Panc1 (cell line): ENCODE measurements around the gene PSMB5. TPM values are rescaled to one million over a fixed set of nuclear protein-coding genes. Genes with fewer than 3 reads are reported as not detected.

Source experiments
- ATAC-seq: fragments of 200-7000 bp; cut with Tn5 transposase; 2 replicates; pipeline ENCODE4 v1.9.1; 2020; ENCODE audit warnings: mild to moderate bottlenecking, moderate library complexity
- BruUV-seq: library from RNA; stranded (reverse); fragments of 400-500 nt; replicated peaks from 2 replicates; lab custom pipeline; 2021; lab: Mats Ljungman, UMichigan
- CTCF ChIA-PET: fragments of 300-600 bp; sonication (Branson Sonifier 250); formaldehyde crosslinking; loops from one replicate; lab custom pipeline; 2022; ENCODE audit warnings: antibody characterized with exemption; lab: Charles Lee
- POLR2A ChIA-PET: fragments of 300-600 bp; sonication (Branson Sonifier 250); formaldehyde crosslinking; loops from one replicate; lab custom pipeline; 2022; ENCODE audit warnings: antibody characterized with exemption; lab: Charles Lee
- DNase-seq: peaks from one replicate; pipeline ENCODE4 v3.0.0-alpha.2; 2010; ENCODE audit warnings: low read depth, low spot score
- H3K27ac ChIP-seq: 2 replicates; pipeline ENCODE4 v1.5.1; 2011; ENCODE audit warnings: mild to moderate bottlenecking, low read length, inconsistent platforms
- H3K27me3 ChIP-seq: fragments of 200-500 bp; sonication (Bioruptor generic); 2 replicates; pipeline ENCODE4 v1.6.0; 2014; ENCODE audit warnings: low read length, inconsistent platforms; ENCODE audit not compliant: control insufficient read depth, insufficient read depth
- H3K36me3 ChIP-seq: fragments of 200-500 bp; sonication (Bioruptor generic); 2 replicates; pipeline ENCODE4 v1.5.1; 2014; ENCODE audit warnings: inconsistent platforms, mild to moderate bottlenecking, low read length, moderate library complexity; ENCODE audit not compliant: control insufficient read depth, insufficient read depth
- H3K4me1 ChIP-seq: 2 replicates; pipeline ENCODE4 v1.5.1; 2011; ENCODE audit warnings: inconsistent platforms, mild to moderate bottlenecking, low read length, moderate library complexity; ENCODE audit not compliant: control insufficient read depth, insufficient read depth
- H3K4me3 ChIP-seq, 2 experiments: 2 replicates each; pipeline ENCODE4 v1.5.1; 2011 to 2012; ENCODE audit warnings: low read depth in 2 of 2, low read length in 2 of 2, mild to moderate bottlenecking in 2 of 2, inconsistent platforms in 1 of 2, moderate library complexity in 1 of 2
- H3K9me3 ChIP-seq: fragments of 200-500 bp; sonication (Bioruptor generic); 2 replicates; pipeline ENCODE4 v1.5.1; 2014; ENCODE audit warnings: low read depth, mild to moderate bottlenecking, inconsistent platforms, low read length, moderate library complexity; ENCODE audit not compliant: control insufficient read depth, insufficient read depth
- POLR2AphosphoS5 ChIP-seq: IDR thresholded peaks from 2 replicates; pipeline ENCODE4 v1.6.1; 2012; ENCODE audit warnings: mild to moderate bottlenecking, low read depth, low read length, moderate library complexity
- SIN3A ChIP-seq: IDR thresholded peaks from 2 replicates; pipeline ENCODE4 v1.6.1; 2012; ENCODE audit warnings: low read depth, mild to moderate bottlenecking, low read length, moderate library complexity, borderline replicate concordance; ENCODE audit not compliant: insufficient read depth
- TCF7L2 ChIP-seq: IDR thresholded peaks from 2 replicates; pipeline ENCODE4 v1.6.1; 2011; ENCODE audit warnings: mild to moderate bottlenecking, low read depth, low read length, inconsistent platforms
- in situ Hi-C: cut with HindIII; loops from 2 replicates; pipeline ENCODE4 v1.10.0; 2016; ENCODE audit warnings: low sequenced_read_pairs, low pct_unique_long_range_greater_than_20kb
- intact Hi-C: fragments of 100-400 bp; cut with micrococcal nuclease; formaldehyde crosslinking; loops from one replicate; pipeline ENCODE4 v1.10.0; 2022; ENCODE audit not compliant: unreplicated experiment
- total RNA-seq: library from RNA; stranded (reverse); gene quantifications from one replicate; pipeline ENCODE4 v1.2.1, GENCODE V29; 2021; ENCODE audit not compliant: unreplicated experiment
- TF ChIP-seq, protein P1 (sequence below), 2 experiments: IDR thresholded peaks; 2 replicates each; pipeline ENCODE4 v1.6.1; 2011 to 2012; ENCODE audit warnings: low read depth in 2 of 2, control low read depth in 1 of 2, low read length in 1 of 2, mild to moderate bottlenecking in 1 of 2, moderate library complexity in 1 of 2; ENCODE audit not compliant: insufficient read depth in 1 of 2
- TF ChIP-seq, protein P2 (sequence below): fragments of 450-650 bp; IDR thresholded peaks from 2 replicates; pipeline ENCODE4 v1.5.1; 2017; ENCODE audit warnings: mild to moderate bottlenecking

Gene PSMB5
- total RNA-seq, 1 experiment from 2014 or later = 149 TPM

DNA sequence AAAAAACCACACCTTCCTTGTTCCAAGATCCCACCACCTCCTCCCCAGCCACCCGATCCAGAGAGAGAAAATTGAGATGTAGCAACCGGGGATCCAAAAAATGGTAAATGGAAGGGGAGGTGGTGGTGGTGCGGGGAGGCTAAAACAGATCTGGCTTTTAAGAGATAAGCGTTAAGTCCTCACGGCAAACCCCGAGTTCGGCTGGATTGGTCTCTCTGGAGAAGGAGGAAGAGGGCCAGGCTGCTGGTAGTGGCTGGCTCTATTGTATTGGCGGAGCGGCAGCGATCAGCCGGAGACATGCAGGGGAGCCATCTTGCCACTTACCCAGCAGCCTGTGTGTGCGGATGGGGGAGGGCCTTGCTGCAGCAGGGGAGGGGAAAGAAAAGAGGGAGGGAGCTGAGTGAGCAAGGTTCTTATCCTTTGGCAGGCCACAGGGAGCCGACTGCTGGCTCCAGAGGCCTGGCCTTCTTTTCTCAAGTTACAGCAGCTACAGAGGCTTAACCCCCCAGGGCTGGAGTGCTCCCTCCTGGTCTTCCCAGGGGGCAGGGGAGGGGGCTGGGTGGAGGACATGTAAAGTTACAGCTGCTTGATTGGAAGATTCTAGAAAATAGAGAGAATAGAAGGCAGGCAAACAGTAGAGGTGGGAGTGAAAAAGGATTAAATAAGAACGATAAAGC is 36.7 kb upstream of the PSMB5 start:
- no TSS peak for BruUV-seq
- DNase-seq (no peak), ATAC-seq (peak; percentile 94)
- H3K27me3 ChIP-seq = no peaks in the 10 kb centered on the region
- H3K4me3 ChIP-seq = peak overlapping the region; percentile 92 to 95
- peaks cover 16% of the 10 kb centered on the region for H3K4me1 ChIP-seq
- H3K27ac ChIP-seq = peak overlapping the region; percentile 96
- CTCF ChIA-PET = interaction anchor here (0.6 to 0.7 kb wide), 2 partner anchors 23 to 217 kb away, joined by 4 to 9 read pairs; no protein-coding TSS in a partner anchor
- H3K36me3 ChIP-seq = peaks cover 22% of the 10 kb centered on the region
- no peak for TF ChIP-seq SIN3A
- TF ChIP-seq POLR2AphosphoS5 = peak; percentile 93
- intact Hi-C loops = no loop called here
- in situ Hi-C loops = no loop called here
- POLR2A ChIA-PET = no interaction called here
- H3K9me3 ChIP-seq = no peaks in the 10 kb centered on the region

DNA sequence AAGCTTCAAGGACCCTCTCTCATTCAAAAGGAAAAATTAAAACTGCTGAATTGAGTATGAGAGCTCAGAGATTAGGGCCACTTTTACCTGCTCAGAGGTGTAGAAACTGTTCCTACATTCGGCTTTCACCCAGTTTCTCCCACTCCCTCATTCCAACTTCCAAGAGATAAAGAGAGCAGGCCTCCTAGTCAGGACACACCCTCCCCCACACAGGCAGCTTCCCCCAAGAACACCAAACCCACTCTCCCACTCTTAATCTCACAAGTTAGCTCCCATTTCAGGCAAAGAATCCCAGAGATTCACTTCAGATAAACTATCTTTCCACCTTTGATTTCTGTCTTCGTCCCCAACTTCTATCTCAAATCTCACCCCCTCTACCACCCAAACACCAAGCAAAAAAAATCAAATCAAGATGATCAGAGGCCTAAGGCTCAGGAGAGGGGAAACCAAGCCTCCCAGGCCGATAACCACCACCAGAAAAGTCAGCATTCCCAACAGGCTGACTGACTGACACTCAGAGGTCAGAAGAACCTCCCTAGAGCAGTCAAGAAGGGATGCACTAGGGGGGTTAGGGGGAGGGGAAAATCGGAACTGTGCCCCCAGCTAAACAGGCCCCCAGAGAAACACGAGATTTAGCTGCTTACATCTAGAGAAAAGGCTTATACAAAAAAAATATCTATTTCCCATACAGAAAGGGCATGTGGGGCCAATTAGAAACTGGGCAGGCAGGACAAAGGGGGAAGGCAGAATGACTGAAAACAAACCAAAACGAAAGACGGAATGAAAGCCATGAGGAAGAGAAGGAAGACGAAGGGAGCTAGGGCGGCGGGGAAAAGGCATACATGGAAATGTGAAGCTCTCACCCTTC is 35.8 kb upstream of the PSMB5 start:
- TF ChIP-seq, protein P1, sequence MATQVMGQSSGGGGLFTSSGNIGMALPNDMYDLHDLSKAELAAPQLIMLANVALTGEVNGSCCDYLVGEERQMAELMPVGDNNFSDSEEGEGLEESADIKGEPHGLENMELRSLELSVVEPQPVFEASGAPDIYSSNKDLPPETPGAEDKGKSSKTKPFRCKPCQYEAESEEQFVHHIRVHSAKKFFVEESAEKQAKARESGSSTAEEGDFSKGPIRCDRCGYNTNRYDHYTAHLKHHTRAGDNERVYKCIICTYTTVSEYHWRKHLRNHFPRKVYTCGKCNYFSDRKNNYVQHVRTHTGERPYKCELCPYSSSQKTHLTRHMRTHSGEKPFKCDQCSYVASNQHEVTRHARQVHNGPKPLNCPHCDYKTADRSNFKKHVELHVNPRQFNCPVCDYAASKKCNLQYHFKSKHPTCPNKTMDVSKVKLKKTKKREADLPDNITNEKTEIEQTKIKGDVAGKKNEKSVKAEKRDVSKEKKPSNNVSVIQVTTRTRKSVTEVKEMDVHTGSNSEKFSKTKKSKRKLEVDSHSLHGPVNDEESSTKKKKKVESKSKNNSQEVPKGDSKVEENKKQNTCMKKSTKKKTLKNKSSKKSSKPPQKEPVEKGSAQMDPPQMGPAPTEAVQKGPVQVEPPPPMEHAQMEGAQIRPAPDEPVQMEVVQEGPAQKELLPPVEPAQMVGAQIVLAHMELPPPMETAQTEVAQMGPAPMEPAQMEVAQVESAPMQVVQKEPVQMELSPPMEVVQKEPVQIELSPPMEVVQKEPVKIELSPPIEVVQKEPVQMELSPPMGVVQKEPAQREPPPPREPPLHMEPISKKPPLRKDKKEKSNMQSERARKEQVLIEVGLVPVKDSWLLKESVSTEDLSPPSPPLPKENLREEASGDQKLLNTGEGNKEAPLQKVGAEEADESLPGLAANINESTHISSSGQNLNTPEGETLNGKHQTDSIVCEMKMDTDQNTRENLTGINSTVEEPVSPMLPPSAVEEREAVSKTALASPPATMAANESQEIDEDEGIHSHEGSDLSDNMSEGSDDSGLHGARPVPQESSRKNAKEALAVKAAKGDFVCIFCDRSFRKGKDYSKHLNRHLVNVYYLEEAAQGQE (IDR thresholded peaks at IDR 0.05; ENCODE audit: insufficient read depth in 1 of 2, low read depth in 2 of 2, low read length in 1 of 2) = no peak
- no peak for TF ChIP-seq SIN3A
- TF ChIP-seq, protein P2, sequence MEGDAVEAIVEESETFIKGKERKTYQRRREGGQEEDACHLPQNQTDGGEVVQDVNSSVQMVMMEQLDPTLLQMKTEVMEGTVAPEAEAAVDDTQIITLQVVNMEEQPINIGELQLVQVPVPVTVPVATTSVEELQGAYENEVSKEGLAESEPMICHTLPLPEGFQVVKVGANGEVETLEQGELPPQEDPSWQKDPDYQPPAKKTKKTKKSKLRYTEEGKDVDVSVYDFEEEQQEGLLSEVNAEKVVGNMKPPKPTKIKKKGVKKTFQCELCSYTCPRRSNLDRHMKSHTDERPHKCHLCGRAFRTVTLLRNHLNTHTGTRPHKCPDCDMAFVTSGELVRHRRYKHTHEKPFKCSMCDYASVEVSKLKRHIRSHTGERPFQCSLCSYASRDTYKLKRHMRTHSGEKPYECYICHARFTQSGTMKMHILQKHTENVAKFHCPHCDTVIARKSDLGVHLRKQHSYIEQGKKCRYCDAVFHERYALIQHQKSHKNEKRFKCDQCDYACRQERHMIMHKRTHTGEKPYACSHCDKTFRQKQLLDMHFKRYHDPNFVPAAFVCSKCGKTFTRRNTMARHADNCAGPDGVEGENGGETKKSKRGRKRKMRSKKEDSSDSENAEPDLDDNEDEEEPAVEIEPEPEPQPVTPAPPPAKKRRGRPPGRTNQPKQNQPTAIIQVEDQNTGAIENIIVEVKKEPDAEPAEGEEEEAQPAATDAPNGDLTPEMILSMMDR = no peak
- no peak for TF ChIP-seq TCF7L2
- no peak for TF ChIP-seq POLR2AphosphoS5
- ATAC-seq (no peak), DNase-seq (no peak)
- Histone ChIP-seq H3K27ac (peak overlapping the region; percentile 96), H3K4me3 (peak overlapping the region; percentile 92 to 95), H3K36me3 (peaks cover 20% of the 10 kb centered on the region), H3K9me3 (no peaks in the 10 kb centered on the region), H3K4me1 (peaks cover 16% of the 10 kb centered on the region), H3K27me3 (no peaks in the 10 kb centered on the region)
- ChIA-PET POLR2A (interaction anchor here (0.5 kb wide), 1 partner anchor 136 kb away, joined by 4 read pairs; no protein-coding TSS in a partner anchor), CTCF (interaction anchor here (0.6 to 0.7 kb wide), 2 partner anchors 10 to 12 kb away, joined by 3 to 5 read pairs; no protein-coding TSS in a partner anchor)
- in situ Hi-C loops = no loop called here
- intact Hi-C loops = no loop called here
- no TSS peak for BruUV-seq
